Neural cell (in vitro differentiated cells): ENCODE measurements around the gene RAPGEF5. TPM values are rescaled to one million over a fixed set of nuclear protein-coding genes. Genes with fewer than 3 reads are reported as not detected.

Experiments used
- H2AFZ ChIP-seq: fragments of 200-600, 300-800 bp; sonication (generic), shearing (Covaris generic); 2 replicates; pipeline ENCODE4 v1.6.0; 2014; ENCODE audit warnings: low read depth, mild to moderate bottlenecking, antibody characterized with exemption, low read length, moderate library complexity
- H3F3A ChIP-seq: fragments of 200-600 bp; shearing (Covaris generic); 2 replicates; pipeline ENCODE4 v1.6.1; 2016; ENCODE audit warnings: mild to moderate bottlenecking, moderate library complexity, mixed read lengths, antibody characterized with exemption, low read length; ENCODE audit not compliant: insufficient read depth, poor library complexity, severe bottlenecking
- H3K27ac ChIP-seq: fragments of 200-600, 300-800 bp; sonication (generic), shearing (Covaris generic); 2 replicates; pipeline ENCODE4 v1.5.1; 2014; ENCODE audit warnings: mild to moderate bottlenecking, low read length, moderate library complexity
- H3K27me3 ChIP-seq: fragments of 300-800, 200-600 bp; sonication (generic), shearing (Covaris generic); 2 replicates; pipeline ENCODE4 v1.6.0; 2014; ENCODE audit warnings: mild to moderate bottlenecking, low read depth, low read length, moderate library complexity; ENCODE audit not compliant: insufficient read depth
- H3K36me3 ChIP-seq: fragments of 300-800, 200-600 bp; sonication (generic), shearing (Covaris generic); 2 replicates; pipeline ENCODE4 v1.5.1; 2014; ENCODE audit warnings: mild to moderate bottlenecking, antibody characterized with exemption, low read length, moderate library complexity; ENCODE audit not compliant: insufficient read depth
- H3K4me2 ChIP-seq: fragments of 300-800, 200-600 bp; sonication (generic), shearing (Covaris generic); 2 replicates; pipeline ENCODE4 v1.6.0; 2014; ENCODE audit warnings: mild to moderate bottlenecking, low read length
- H3K4me3 ChIP-seq: fragments of 300-800, 200-600 bp; sonication (generic), shearing (Covaris generic); 2 replicates; pipeline ENCODE4 v1.5.1; 2014; ENCODE audit warnings: mild to moderate bottlenecking, low read length, moderate library complexity
- H3K79me2 ChIP-seq: fragments of 200-600 bp; shearing (Covaris generic); replicated peaks from 2 replicates; pipeline ENCODE4 v1.6.0; 2014; ENCODE audit warnings: mild to moderate bottlenecking, low read length, moderate library complexity; ENCODE audit not compliant: insufficient read depth
- H3K9ac ChIP-seq: fragments of 300-800, 200-600 bp; sonication (generic), shearing (Covaris generic); 2 replicates; pipeline ENCODE4 v1.6.1; 2016; ENCODE audit warnings: mild to moderate bottlenecking, low read length, mixed read lengths
- H3K9me2 ChIP-seq: fragments of 200-600 bp; shearing (Covaris generic); 2 replicates; pipeline ENCODE4 v1.6.1; 2016; ENCODE audit warnings: mild to moderate bottlenecking, low read length, mixed read lengths; ENCODE audit not compliant: insufficient read depth
- H3K9me3 ChIP-seq: fragments of 200-600, 300-800 bp; sonication (generic), shearing (Covaris generic); 2 replicates; pipeline ENCODE4 v1.6.1; 2016; ENCODE audit warnings: mild to moderate bottlenecking, mixed run types, low read length, moderate library complexity, mixed read lengths
- H4K20me1 ChIP-seq: fragments of 200-600 bp; shearing (Covaris generic); 2 replicates; pipeline ENCODE4 v1.6.1; 2016; ENCODE audit warnings: mild to moderate bottlenecking, mixed run types; ENCODE audit not compliant: insufficient read depth
- CTCF ChIP-seq: fragments of 450-650 bp; IDR thresholded peaks from 2 replicates; pipeline ENCODE4 v1.5.1; 2014; ENCODE audit warnings: antibody characterized with exemption, mild to moderate bottlenecking, moderate library complexity; ENCODE audit not compliant: poor library complexity, severe bottlenecking
- EP300 ChIP-seq: fragments of 450-650 bp; conservative IDR thresholded peaks from 2 replicates; pipeline ENCODE4 v1.6.1; 2014; ENCODE audit warnings: antibody characterized with exemption, mild to moderate bottlenecking, moderate library complexity; ENCODE audit not compliant: poor library complexity, severe bottlenecking
- EZH2 ChIP-seq: fragments of 200-600, 300-800 bp; shearing (Covaris generic), sonication (generic); IDR thresholded peaks from 2 replicates; pipeline ENCODE4 v1.6.1; 2014; ENCODE audit warnings: antibody characterized with exemption, low read length, borderline replicate concordance, mild to moderate bottlenecking; ENCODE audit not compliant: insufficient read depth, poor library complexity, severe bottlenecking
- MXI1 ChIP-seq: fragments of 450-650 bp; conservative IDR thresholded peaks from 2 replicates; pipeline ENCODE4 v1.6.1; 2014; ENCODE audit warnings: antibody characterized with exemption, mild to moderate bottlenecking; ENCODE audit not compliant: poor library complexity, severe bottlenecking
- POLR2AphosphoS5 ChIP-seq: IDR thresholded peaks from 2 replicates; pipeline ENCODE4 v1.6.1; 2012
- RAD21 ChIP-seq: fragments of 450-650 bp; conservative IDR thresholded peaks from 2 replicates; pipeline ENCODE4 v1.6.1; 2014; ENCODE audit warnings: antibody characterized with exemption, mild to moderate bottlenecking, moderate library complexity
- REST ChIP-seq: IDR thresholded peaks from 2 replicates; pipeline ENCODE4 v1.6.1; 2012; ENCODE audit warnings: borderline replicate concordance
- SMC3 ChIP-seq: fragments of 450-650 bp; conservative IDR thresholded peaks from 2 replicates; pipeline ENCODE4 v1.6.1; 2014; ENCODE audit warnings: antibody characterized with exemption, mild to moderate bottlenecking, moderate library complexity; ENCODE audit not compliant: poor library complexity
- TAF1 ChIP-seq: IDR thresholded peaks from 2 replicates; pipeline ENCODE4 v1.6.1; 2012; ENCODE audit warnings: low read depth
- polyA plus RNA-seq: library from polyadenylated mRNA; depleted of rRNA; stranded (reverse); fragments of >200 nt; gene quantifications from 2 replicates; pipeline ENCODE4 v1.2.3, GENCODE V29; 2014

The RAPGEF5 gene
- polyA plus RNA-seq, 1 donor from 2014 or later: 48.0 TPM

GRCh38 chr7:22152690-22153089 lies 204.3 kb downstream of the RAPGEF5 start:
- H4K20me1 ChIP-seq: no peaks in the 10 kb centered on the region
- H3K9me2 ChIP-seq: no peaks in the 10 kb centered on the region
- no peaks in the 10 kb centered on the region for H3K27me3 ChIP-seq
- TF ChIP-seq CTCF (no peak), EZH2 (no peak), TAF1 (no peak), RAD21 (no peak), SMC3 (no peak)
- no peak overlapping the region for H2AFZ ChIP-seq
- peaks cover 40% of the 10 kb centered on the region for H3K36me3 ChIP-seq
- H3K27ac ChIP-seq: no peak overlapping the region
- no peaks in the 10 kb centered on the region for H3K79me2 ChIP-seq
- no peak overlapping the region for H3K4me2 ChIP-seq
- H3K4me3 ChIP-seq: no peak overlapping the region
- no peaks in the 10 kb centered on the region for H3K9me3 ChIP-seq
- H3K9ac ChIP-seq: no peak overlapping the region
- H3F3A ChIP-seq: no peaks in the 10 kb centered on the region

GRCh38 chr7:22151901-22152300 lies 205.1 kb downstream of the RAPGEF5 start:
- Histone ChIP-seq H3K4me2 (no peak overlapping the region), H3F3A (no peaks in the 10 kb centered on the region), H3K4me3 (no peak overlapping the region), H3K9ac (no peak overlapping the region), H3K36me3 (peaks cover 32% of the 10 kb centered on the region), H3K79me2 (no peaks in the 10 kb centered on the region), H4K20me1 (no peaks in the 10 kb centered on the region), H3K9me2 (peaks cover 2% of the 10 kb centered on the region), H3K9me3 (no peaks in the 10 kb centered on the region), H3K27me3 (no peaks in the 10 kb centered on the region), H2AFZ (no peak overlapping the region), H3K27ac (no peak overlapping the region)
- no peak for TF ChIP-seq CTCF
- no peak for TF ChIP-seq EZH2
- TF ChIP-seq RAD21: no peak
- TF ChIP-seq EP300: no peak
- no peak for TF ChIP-seq SMC3
- no peak for TF ChIP-seq POLR2AphosphoS5
- TF ChIP-seq TAF1: no peak
- TF ChIP-seq REST: no peak
- no peak for TF ChIP-seq MXI1
